Endothelial cell of umbilical vein (primary cell): ENCODE measurements around the gene RESP18. TPM values are rescaled to one million over a fixed set of nuclear protein-coding genes. Genes with fewer than 3 reads are reported as not detected.

ENCODE experiments used
- BruUV-seq: library from RNA; stranded (reverse); fragments of 400-500 nt; replicated peaks from 2 replicates; lab custom pipeline; 2021; lab: Mats Ljungman, UMichigan
- CTCF ChIA-PET: fragments of 300-600, 350-600 bp; sonication (Branson Sonifier 250); formaldehyde crosslinking; loops from one replicate; lab custom pipeline; 2021; ENCODE audit warnings: antibody characterized with exemption, inconsistent platforms; lab: Charles Lee
- POLR2A ChIA-PET: fragments of 300-600, 350-600 bp; sonication (Branson Sonifier 250); formaldehyde crosslinking; loops from one replicate; lab custom pipeline; 2021; ENCODE audit warnings: antibody characterized with exemption, inconsistent platforms; lab: Charles Lee
- DNase-seq: peaks from one replicate; pipeline ENCODE4 v3.0.0-alpha.2; 2011; ENCODE audit warnings: low read depth, low spot score
- FAIRE-seq: peaks from 2 replicates; lab custom pipeline; 2011; peaks lifted over from hg19 to GRCh38; lab: Jason Lieb, UNC
- H2AFZ ChIP-seq: 2 replicates; pipeline ENCODE4 v1.6.0; 2012; ENCODE audit warnings: low read depth, low read length, control low read depth, inconsistent platforms
- H3K27ac ChIP-seq: 2 replicates; pipeline ENCODE4 v1.5.1; 2011; ENCODE audit warnings: low read depth, mild to moderate bottlenecking, control low read depth, low read length, moderate library complexity; ENCODE audit not compliant: insufficient read depth
- H3K27me3 ChIP-seq, 2 experiments: 2 replicates each; pipeline versions ENCODE4 v1.6.0 to v1.6.1; 2011; ENCODE audit warnings: low read length in 2 of 2, mixed read lengths in 1 of 2; ENCODE audit not compliant: control insufficient read depth in 2 of 2, insufficient read depth in 2 of 2
- H3K36me3 ChIP-seq, 2 experiments: 2 replicates in 1 of 2; 3 replicates in 1 of 2; pipeline ENCODE4 v1.5.1; 2011; ENCODE audit warnings: low read length in 2 of 2, mild to moderate bottlenecking in 1 of 2, moderate library complexity in 1 of 2; ENCODE audit not compliant: control insufficient read depth in 2 of 2, insufficient read depth in 2 of 2; ENCODE audit errors: extremely low read depth in 1 of 2
- H3K4me1 ChIP-seq: 3 replicates; pipeline ENCODE4 v1.5.1; 2011; ENCODE audit warnings: mild to moderate bottlenecking, low read length; ENCODE audit not compliant: control insufficient read depth, insufficient read depth; ENCODE audit errors: extremely low read depth
- H3K4me2 ChIP-seq: 2 replicates; pipeline ENCODE4 v1.6.1; 2011; ENCODE audit warnings: low read length, control low read depth, mixed read lengths; ENCODE audit not compliant: insufficient read depth
- H3K4me3 ChIP-seq, 3 experiments: fragments of 200-600 bp in 1 of 3; sonication (generic), shearing (Covaris generic) in 1 of 3; replicated peaks in 1 of 3; 2 replicates each; pipeline ENCODE4 v1.5.1; 2011 to 2016; ENCODE audit warnings: control low read depth in 3 of 3, low read length in 3 of 3, mild to moderate bottlenecking in 2 of 3, inconsistent platforms in 1 of 3, low read depth in 1 of 3, moderate library complexity in 1 of 3; ENCODE audit not compliant: insufficient read depth in 1 of 3
- H3K79me2 ChIP-seq: 2 replicates; pipeline ENCODE4 v1.6.0; 2012; ENCODE audit warnings: low read length, inconsistent platforms; ENCODE audit not compliant: control insufficient read depth, insufficient read depth
- H3K9ac ChIP-seq: replicated peaks from 2 replicates; pipeline ENCODE3; 2011; ENCODE audit warnings: low read length, control low read depth; ENCODE audit not compliant: insufficient read depth; ENCODE audit errors: extremely low read depth
- H3K9me1 ChIP-seq: replicated peaks from 3 replicates; pipeline ENCODE4 v1.6.0; 2011; ENCODE audit warnings: mild to moderate bottlenecking, low read length; ENCODE audit not compliant: control insufficient read depth, insufficient read depth; ENCODE audit errors: extremely low read depth
- H3K9me3 ChIP-seq: replicated peaks from 2 replicates; pipeline ENCODE4 v1.5.1; 2012; ENCODE audit warnings: low read length, inconsistent platforms; ENCODE audit not compliant: control insufficient read depth, insufficient read depth
- H4K20me1 ChIP-seq: replicated peaks from 2 replicates; pipeline ENCODE3; 2011; ENCODE audit warnings: mild to moderate bottlenecking, low read length; ENCODE audit not compliant: control insufficient read depth, insufficient read depth; ENCODE audit errors: extremely low read depth
- CTCF ChIP-seq, 2 donors: IDR thresholded peaks; 1 replicate in 1 of 2; 2 replicates in 1 of 2; pipeline ENCODE4 v1.5.1; 2011; ENCODE audit warnings: low read length in 2 of 2, mild to moderate bottlenecking in 2 of 2, moderate library complexity in 2 of 2, control low read depth in 1 of 2, inconsistent platforms in 1 of 2, low read depth in 1 of 2; ENCODE audit not compliant: insufficient read depth in 1 of 2; ENCODE audit errors: extremely low read depth in 1 of 2
- EZH2 ChIP-seq: IDR thresholded peaks from 2 replicates; pipeline ENCODE4 v1.6.1; 2012; ENCODE audit warnings: borderline replicate concordance, low read depth, mild to moderate bottlenecking, moderate library complexity, low read length, inconsistent platforms; ENCODE audit not compliant: severe bottlenecking
- FOS ChIP-seq: IDR thresholded peaks from 2 replicates; pipeline ENCODE4 v1.6.1; 2011; ENCODE audit warnings: mild to moderate bottlenecking, low read length, moderate library complexity, borderline replicate concordance; ENCODE audit not compliant: insufficient read depth
- GATA2 ChIP-seq: IDR thresholded peaks from 2 replicates; pipeline ENCODE4 v1.7.0; 2011; ENCODE audit warnings: low read depth, mild to moderate bottlenecking, moderate library complexity, mixed read lengths, low read length; ENCODE audit not compliant: insufficient read length, insufficient read depth
- JUN ChIP-seq: IDR thresholded peaks from 2 replicates; pipeline ENCODE4 v1.6.1; 2011; ENCODE audit warnings: borderline replicate concordance, low read depth; ENCODE audit not compliant: insufficient read length, insufficient read depth
- MAX ChIP-seq: IDR thresholded peaks from 2 replicates; pipeline ENCODE4 v1.6.1; 2011; ENCODE audit not compliant: insufficient read depth, insufficient read length
- MYC ChIP-seq: IDR thresholded peaks from one replicate; pipeline ENCODE4 v1.6.1; 2011; ENCODE audit warnings: mild to moderate bottlenecking, low read depth, low read length
- POLR2A ChIP-seq: IDR thresholded peaks from 2 replicates; pipeline ENCODE4 v1.6.1; 2012; ENCODE audit warnings: low read depth, mild to moderate bottlenecking, control low read depth, low read length
- POLR2AphosphoS5 ChIP-seq: IDR thresholded peaks from 2 replicates; pipeline ENCODE4 v1.6.1; 2012; ENCODE audit warnings: low read depth, mild to moderate bottlenecking, control low read depth, low read length, moderate library complexity; ENCODE audit not compliant: insufficient read depth
- dilution Hi-C: fragments of 300-500 bp; cut with MboI; formaldehyde crosslinking; loops from one replicate; pipeline ENCODE4 v1.15.0; 2019; ENCODE audit warnings: low sequenced_read_pairs; ENCODE audit not compliant: extremely low pct_ligation_motif_present
- intact Hi-C: fragments of 100-400 bp; cut with micrococcal nuclease; formaldehyde crosslinking; loops from one replicate; pipeline ENCODE4 v1.10.0; 2022
- polyA plus RNA-seq, 4 experiments: library from polyadenylated mRNA; depleted of rRNA in 3 of 4; stranded (reverse) in 3 of 4; unstranded in 1 of 4; fragments of >200 nt; gene quantifications; 2 replicates each; pipeline versions ENCODE4 v1.2.1 to v1.2.3, GENCODE V29; 2011 to 2012; ENCODE audit warnings: missing spikeins in 1 of 4
- total RNA-seq: library from RNA; stranded (reverse); gene quantifications from 2 replicates; pipeline ENCODE4 v1.2.3, GENCODE V29; 2021

RESP18 gene
- total and polyA plus RNA-seq, 2 donors (not counting 3 experiments of a cell fraction or from before 2014, with no cell fraction given): not detected

GRCh38 chr2:219380926-219381325 is 48.4 kb upstream of the RESP18 start:
- peaks cover 0 to 34% of the 10 kb centered on the region in 2 experiments for H3K36me3 ChIP-seq
- CTCF ChIA-PET: no interaction called here
- H3K27ac ChIP-seq: no peak overlapping the region
- TF ChIP-seq EZH2: no peak
- TF ChIP-seq POLR2A: no peak
- no peak for TF ChIP-seq CTCF (IDR thresholded peaks at IDR 0.05; ENCODE audit: extremely low read depth in 1 of 2, insufficient read depth in 1 of 2, low read depth in 1 of 2, low read length in 2 of 2)
- no peak for TF ChIP-seq MYC
- no peak for TF ChIP-seq GATA2
- no peak for TF ChIP-seq POLR2AphosphoS5
- no peak for TF ChIP-seq JUN
- TF ChIP-seq FOS: no peak
- no peak for TF ChIP-seq MAX
- POLR2A ChIA-PET: no interaction called here
- FAIRE-seq (no peak), DNase-seq (no peak)
- no peaks in the 10 kb centered on the region for H3K9me3 ChIP-seq
- intact Hi-C loops: loop anchor here (10.0 kb wide), 1 partner anchor 816 kb away; the partner anchor contains the start of genes CNOT9 and USP37
- H3K4me3 ChIP-seq: no peak overlapping the region
- no peaks in the 10 kb centered on the region for H4K20me1 ChIP-seq
- no peak overlapping the region for H3K9ac ChIP-seq
- H3K4me2 ChIP-seq: no peak overlapping the region
- H2AFZ ChIP-seq: no peak overlapping the region
- no peaks in the 10 kb centered on the region for H3K79me2 ChIP-seq
- no peaks in the 10 kb centered on the region for H3K9me1 ChIP-seq
- no peaks in the 10 kb centered on the region for H3K4me1 ChIP-seq
- dilution Hi-C loops: no loop called here
- no TSS peak for BruUV-seq
- H3K27me3 ChIP-seq: no peaks in the 10 kb centered on the region
